ENCODE data around the gene PLEKHA7.

The PLEKHA7 gene

DNA sequence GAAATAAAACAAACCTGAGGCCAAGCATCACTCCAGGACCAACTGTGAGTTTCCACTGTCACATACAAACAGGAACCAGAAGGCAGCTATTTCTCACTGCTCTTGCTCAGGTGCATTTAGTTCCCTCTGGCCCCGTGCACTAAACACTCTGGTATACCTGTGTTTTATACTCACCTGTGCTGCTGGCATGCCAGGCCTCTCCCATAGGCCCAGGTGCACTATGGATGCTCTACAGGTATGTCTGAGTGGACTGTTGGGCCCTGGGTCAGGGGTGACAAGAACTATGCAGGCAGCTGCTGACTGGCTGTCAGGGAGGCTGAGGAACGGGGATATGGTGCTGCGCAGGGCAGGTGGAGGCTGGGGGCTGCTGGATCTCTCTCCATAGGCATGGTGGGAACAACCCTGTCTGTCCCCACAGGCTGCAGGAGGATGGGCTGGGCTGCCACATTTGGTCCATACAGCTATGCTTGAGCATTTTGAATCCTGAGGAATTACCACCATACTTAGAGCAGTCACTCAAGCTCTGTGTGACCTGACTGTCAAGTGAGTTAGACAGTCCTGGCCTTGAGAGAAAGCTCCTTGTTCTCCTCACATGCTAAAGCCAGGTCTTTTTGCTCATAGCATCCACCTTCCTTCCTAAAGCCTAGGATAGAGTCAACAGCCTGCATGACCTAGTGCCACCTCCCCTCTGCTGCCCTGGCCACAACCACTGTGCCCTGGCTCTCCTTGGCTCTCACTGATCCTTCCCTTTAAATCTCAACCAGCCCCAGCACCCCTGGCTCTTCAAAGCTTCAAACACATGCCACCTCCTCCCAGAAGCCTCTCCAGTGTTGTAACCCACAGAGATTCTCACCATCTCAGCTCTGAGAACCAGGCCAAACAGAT, 202.8 kb downstream of the PLEKHA7 start:
- no peak for DNase-seq (ENCODE audit: low read depth in 2 of 2)

DNA sequence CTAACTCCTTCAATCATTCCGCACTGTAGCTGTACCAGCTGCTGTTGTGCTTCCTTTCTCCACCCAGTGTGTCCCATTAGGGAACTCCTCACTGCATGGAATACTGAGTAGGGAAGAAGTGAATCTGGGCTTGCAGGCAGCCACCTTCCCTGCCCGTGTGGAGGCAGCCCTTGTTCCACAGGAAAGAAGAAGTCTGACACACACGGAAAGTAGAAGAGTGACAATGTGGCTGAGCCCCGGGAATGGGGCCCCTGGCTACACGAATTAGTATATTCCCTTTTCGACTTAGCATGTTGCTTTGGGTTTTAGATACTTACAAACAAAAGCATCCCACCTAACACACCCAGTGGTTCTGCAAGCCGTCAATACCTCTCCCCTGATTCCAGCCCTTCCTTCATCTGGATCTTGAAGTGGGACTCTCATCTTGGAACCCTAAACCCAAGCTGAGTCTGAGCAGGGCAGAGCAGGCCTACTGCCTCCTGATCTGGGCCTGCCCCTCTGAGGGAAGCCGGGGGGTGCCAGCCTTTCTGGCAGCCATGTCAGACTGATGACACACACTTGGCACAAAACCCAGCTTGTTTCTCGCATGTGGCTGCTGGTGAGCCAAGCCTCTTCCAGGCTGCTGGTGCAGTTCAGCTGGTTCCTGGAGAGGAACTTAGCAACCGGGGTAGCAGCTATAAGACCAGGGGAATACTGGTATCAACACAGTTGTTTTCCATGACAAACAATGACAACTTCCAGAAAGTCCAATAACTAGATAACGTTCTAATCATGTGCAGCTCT, 204.1 kb downstream of the PLEKHA7 start:
- DNase-seq (ENCODE audit: low read depth in 2 of 2) = no peak

DNA sequence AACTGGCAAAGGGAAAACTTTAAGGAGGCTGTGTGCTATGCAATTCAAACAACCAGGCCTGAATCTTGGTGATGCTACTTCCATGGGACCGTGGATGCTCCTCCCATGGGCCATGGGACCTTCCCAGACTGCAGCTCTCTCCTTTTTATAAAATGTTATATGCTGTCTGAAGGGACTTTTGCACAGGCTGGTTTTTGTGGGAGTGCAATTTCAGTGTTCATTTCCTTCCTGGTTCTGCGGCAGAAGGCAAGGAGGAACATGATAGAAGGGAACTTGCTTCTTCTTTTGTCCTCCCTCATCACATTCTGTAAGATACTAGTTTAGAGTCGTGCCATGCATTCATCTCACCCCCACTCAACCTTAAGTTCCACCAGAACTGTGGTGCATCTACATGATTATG, 206.9 kb downstream of the PLEKHA7 start:
- no peak for DNase-seq (ENCODE audit: low read depth in 2 of 2)

DNA sequence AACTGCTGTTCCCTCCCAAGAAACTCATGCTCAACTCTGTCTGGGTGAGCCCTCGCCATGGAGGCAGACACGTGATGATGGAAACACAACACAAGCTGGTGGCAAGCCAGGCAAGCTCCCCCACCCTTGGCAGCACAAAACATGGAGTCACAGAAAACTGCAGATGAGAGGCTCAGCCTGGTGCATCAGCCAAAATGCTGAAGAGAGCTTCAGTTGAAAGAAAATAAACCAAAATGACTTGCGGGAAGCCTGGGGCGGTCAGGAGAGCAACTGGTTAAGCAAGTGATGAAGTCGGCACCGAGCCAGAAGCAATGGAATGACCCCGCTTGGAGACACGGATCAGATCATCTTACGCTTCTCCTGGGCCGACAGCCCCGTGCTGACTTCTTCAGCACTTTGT, 207.4 kb downstream of the PLEKHA7 start:
- DNase-seq (ENCODE audit: low read depth in 2 of 2) = no peak

DNA sequence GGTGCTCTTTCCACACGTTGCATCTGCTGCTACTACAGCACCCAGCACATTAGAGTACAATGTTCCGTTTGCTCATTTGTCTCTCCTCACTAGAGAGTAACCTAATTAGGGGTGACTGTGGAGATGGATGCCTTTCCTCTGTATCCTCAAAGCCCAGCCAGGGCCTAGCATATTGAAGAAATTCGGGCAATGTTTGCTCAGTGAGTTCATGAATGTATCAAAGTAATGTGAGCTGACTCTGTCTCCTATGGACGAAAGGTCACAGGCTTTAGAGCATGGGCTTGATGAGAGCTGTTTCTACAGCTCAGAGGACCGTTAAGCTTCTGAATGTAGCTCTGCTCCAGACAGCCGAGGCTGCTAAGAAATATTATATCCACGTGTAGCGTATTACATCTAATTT, 208.3 kb downstream of the PLEKHA7 start:
- no peak for DNase-seq (ENCODE audit: low read depth in 2 of 2)

DNA sequence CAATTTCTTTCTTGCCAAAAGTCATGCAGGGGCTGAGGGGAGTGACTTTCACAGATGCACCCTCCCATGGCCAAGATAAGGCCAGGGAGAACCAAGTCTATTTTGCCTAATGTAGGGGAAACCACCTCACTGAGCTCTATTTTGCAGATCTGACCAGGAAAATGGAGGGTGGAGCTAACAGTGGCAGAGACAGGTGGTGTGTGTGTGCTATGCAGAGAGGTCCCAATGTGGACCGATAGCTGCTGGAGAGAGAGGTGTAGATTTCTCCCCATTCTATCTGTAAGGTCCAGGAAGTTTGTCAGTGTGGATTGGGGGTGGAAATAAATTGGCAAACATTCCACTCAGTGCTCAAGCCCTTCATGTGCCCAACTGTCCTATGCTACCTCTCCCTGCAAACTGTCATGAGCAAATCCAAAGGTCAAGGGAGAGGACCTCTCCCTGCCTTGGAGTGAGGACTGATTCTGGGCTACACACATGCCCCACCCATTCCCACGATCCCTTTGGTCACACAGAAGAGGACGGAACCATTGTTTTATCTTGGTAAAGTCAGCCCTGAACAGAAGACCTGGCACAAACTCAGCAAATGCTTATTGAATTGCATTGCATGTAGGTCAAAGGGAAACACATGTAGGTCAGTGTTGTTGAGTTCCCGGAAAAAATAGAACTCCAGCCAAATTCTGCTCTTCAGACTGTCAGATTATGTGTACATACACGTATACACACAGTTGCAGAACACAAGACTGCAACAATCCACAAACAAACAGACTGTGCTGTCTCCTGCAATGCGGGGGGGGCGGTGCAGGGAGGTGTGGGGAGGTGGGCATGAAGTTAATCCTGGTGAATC, 209.9 kb downstream of the PLEKHA7 start:
- DNase-seq (ENCODE audit: low read depth in 2 of 2) = no peak

DNA sequence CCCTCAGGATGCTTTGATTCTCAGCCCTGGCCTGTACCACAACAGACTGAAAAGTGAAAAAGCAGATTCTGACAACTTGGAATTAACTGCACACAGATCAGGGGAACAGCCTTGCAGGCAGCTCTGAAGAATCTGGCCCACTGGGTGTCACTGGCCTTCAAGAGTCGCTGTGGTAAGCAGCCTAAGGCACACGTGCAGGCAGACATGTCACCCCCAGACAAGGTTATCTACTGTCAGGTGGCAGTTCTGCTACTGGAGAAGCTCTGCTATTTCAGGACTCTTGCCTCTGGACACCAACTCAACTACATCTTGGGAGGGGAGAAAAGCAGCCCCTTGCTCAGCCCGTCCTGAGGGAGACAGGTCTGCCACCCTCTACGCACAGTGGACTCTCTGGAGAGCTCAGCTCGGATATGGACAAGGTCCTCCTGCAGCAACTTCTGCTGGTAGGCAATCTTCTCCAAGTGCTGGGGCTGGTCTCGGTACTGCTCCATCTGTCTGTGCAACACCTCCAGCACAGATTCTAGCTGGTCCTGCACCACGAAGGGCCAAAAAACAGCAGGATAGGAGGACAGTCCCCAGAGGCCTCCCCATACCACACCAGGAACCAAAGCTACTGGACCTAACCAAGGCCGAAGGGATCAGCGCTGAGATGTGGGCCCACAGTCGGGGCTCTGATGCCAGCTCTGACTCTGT, 212.8 kb downstream of the PLEKHA7 start:
- no peak for DNase-seq (ENCODE audit: low read depth in 2 of 2)

DNA sequence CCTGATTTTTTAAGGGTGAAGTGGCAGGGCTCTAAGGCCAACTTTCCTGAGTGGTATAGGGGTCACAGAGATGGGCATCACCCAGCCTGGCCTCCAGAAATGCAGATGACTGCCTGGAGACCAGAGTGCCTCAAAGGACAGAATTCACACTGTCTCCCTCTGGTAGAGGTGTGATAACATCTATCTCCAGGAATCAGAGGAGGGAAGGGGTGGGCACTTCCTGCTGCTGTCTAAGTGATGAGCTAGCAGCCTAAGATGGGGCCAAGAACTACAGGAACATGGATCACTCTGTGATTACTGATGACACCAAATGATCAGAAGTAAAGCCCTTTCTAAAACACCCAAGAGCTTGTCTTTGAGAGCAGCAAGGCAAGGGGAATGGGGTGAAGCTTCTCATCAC, 213.8 kb downstream of the PLEKHA7 start:
- DNase-seq (ENCODE audit: low read depth in 2 of 2) = no peak

DNA sequence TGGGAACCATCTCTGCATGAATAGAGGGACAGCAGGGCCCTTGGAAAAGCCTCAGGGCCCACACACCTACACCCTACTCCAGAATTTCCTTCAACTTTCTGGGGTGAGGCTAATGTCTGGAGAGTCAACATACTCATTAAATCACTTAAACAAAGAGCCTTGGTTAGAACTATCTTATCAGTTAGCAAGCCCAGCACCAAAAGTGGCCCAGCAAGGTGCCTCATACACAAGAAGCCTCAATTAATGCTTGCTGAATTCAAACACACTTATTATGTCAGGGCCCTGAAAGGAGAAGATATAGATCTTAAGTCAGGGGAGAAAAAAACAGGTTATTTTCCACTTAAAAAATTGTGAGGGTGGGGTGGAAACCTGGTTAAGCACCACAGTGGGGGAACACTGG, 214.3 kb downstream of the PLEKHA7 start:
- DNase-seq (ENCODE audit: low read depth in 2 of 2) = no peak

DNA sequence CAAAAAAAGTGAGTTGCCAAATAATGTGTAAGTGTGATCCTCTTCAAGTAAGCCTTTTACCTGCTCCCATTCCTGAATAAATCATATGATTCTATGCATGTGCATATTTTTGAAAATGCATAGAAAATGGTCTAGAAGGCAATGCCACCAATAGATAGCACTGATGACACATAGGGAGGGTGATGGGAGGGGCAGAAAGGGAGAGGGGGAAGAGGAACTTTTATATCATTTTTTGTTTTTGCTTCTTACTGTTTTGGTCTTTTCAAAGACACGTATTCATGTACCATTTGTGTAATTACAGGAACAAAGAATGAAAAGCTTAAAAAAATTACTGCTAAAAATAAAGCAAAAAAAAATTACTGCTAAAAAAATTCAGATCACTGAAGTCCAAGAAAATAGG, 215.0 kb downstream of the PLEKHA7 start:
- no peak for DNase-seq (ENCODE audit: low read depth in 2 of 2)

DNA sequence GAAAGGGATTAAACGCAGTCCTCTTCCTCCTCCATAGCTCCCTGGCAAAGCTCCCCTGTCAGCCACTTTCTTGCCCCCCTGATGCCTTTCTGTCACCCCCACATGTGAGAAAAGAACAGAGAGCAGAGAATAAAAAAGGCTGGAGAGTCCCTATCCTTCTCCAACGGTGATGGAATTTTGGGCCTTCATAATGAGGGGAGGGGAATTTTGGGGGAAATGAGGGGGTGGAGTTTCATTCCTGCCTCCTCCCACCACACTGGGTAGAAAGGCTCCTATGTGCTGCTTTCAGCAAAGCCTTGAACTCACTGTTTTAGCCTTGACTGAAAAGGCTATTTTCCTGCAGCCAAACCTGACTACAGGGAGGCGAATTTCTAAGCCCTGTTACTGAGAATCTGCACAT, 216.4 kb downstream of the PLEKHA7 start:
- DNase-seq (ENCODE audit: low read depth in 2 of 2) = no peak

DNA sequence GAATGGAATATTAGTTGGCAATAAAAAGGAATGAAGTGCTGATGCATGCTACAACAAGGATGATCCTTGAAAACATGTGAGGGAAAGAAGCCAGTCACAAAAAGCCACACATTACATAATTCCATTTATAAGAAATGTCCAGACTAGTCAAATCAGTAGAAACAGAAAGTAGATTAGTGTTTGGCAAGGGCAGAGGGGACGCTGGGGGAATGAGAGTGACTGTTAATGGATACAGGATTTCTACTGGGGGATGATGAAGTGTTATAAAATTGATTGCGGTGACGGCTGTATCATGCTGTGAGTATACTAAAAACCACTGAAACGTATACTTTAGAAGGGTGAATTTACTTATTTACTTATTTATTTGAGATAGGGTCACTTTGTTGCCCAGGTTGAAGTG, 217.9 kb downstream of the PLEKHA7 start:
- DNase-seq (ENCODE audit: low read depth in 2 of 2) = no peak

DNA sequence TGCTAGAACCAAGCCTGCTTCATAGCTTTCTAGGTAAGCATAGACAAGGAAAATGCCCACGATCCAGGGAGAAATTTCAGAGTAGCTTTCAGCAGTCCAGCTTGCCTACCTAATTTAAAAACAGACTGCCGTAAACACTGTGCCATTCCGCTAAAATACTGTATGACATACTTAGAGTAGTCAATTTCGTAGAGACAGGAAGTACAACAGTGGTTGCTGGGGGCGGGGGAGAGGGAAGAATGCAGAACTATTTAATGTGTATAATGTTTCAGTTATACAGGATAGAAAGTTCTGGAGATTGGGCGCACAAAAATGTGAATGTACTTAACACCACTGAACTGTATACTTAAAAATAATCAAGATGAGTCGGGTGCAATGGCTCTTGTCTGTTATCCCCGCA, 219.1 kb downstream of the PLEKHA7 start:
- DNase-seq (ENCODE audit: low read depth in 2 of 2) = no peak

DNA sequence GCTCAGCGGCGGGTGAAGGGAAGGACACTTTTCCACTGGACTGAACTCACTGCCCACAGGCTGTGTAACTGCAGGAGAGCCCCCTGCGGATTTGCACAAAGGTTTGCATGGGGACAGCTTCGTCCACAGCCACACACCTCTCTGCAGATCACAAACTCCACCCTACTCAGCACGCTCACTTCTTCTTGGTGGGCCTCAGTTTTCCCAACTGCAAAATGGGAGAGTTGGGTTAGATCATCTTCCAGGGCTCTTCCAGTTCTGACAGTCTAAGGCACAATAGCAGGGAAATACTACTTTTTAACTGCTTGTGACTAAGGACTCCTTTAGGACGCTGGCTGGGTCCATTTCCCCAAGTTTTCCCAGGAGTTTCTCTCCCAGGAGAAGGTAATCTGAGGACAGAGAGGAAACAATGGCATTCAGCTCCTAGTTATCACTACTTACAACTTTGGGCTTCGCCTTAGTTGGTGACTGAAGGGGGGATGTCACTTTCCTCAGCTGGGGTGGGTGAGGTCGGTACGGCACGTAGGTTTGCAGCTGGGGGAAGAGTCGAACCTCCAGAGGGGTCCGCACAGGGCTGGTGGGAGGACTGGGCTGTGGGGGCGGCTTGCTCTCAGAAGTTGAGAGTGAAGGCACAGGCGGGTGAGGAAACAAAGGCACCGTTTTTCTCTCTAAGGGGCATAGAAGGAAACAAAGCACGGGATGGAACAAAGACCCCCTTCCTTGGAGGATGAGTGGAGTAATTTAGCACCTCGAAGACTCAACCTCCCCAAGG, 220.0 kb downstream of the PLEKHA7 start:
- no peak for DNase-seq (ENCODE audit: low read depth in 2 of 2)

DNA sequence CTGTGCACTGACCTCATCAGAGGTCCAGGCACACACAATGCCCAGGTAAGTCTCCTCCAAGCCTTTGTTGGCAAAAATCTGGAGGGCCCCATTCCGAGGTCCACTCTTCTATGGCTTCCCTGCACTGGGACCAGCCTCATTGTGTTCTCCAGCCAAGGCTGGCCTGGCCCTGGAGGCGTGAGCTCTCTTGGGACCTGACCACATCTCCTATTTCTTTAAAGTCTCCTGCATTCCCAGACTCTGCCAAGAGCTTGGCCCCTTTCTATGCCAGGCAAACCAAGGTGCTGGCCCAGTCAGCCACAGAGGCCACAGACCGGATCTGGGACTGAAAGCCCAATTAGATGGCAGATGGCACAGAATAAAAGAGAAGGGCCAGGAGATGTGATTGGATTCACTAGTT, 220.7 kb downstream of the PLEKHA7 start:
- no peak for DNase-seq (ENCODE audit: low read depth in 2 of 2)

DNA sequence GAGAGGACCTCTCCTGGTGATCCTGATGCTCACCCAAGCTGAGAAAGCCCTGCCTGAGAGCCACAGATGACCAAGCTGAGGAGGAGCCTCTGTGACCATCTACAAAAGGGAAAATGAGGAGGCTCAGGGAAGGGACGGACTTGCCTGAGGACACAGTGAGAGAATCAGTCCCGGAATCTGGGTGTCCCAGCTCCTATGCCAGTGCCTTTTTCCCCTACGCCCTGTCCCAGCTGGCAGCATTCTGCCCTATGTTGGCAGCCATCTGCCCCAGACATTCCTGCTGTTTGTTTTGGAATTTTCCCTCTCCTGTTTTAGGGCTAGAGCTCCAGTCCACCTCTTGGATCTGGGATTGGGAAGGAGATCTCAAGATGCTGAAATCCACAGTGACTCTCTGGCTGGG, 221.2 kb downstream of the PLEKHA7 start:
- no peak for DNase-seq (ENCODE audit: low read depth in 2 of 2)

DNA sequence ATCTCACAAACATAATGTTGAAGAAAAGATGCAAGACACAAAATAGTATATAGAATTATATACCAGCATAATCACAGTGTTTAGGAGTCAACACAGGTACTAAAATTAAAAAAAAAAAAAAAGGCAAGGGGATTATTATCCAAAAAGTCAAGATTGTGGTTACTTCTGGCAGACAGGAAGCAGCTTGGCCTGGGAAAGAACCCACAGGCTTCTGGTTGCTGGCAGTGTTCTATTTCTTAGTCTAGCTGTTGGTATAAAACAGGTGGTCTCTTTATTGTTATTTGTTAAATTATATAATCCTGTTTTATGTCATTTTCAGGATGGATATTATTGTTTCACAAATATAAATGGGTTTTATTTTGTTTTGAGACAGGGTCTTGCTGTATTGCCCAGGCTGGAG, 221.8 kb downstream of the PLEKHA7 start:
- no peak for DNase-seq (ENCODE audit: low read depth in 2 of 2)

DNA sequence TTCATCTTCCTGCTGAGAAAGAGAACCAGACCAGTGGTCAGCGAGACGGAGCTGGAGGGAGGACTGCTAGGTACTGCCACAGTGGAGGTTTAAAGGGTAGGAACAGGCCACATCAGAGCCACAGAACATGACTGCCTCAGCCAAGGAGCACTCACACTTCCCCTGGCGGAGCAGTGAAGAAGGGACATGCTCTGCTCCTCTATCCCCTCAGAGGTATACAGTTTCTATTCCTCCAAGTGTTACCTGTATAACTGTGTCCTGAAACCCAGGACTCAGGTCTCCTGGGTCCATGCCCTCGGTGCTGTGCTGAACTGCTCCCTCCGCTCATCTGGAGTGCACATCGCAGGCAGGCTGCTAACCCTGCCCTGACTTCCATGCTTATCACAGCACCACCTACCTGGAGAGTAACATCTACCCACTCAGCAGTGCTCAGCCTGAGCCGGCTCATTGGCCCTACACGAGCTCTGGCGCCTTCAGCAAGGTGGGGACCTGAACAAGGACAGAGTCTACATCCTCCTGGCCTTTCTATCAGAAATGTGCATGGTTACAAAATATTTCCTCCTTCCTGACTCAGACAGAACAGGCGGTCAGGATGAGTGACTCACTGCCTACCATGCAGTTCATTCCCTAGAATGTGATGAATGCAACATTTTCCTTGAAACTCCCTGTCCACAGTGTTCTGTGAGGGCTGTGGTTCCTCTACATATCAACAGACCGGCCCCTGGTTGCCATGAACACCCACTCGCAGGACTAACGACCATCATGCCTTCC, 222.8 kb downstream of the PLEKHA7 start:
- no peak for DNase-seq (ENCODE audit: low read depth in 2 of 2)

DNA sequence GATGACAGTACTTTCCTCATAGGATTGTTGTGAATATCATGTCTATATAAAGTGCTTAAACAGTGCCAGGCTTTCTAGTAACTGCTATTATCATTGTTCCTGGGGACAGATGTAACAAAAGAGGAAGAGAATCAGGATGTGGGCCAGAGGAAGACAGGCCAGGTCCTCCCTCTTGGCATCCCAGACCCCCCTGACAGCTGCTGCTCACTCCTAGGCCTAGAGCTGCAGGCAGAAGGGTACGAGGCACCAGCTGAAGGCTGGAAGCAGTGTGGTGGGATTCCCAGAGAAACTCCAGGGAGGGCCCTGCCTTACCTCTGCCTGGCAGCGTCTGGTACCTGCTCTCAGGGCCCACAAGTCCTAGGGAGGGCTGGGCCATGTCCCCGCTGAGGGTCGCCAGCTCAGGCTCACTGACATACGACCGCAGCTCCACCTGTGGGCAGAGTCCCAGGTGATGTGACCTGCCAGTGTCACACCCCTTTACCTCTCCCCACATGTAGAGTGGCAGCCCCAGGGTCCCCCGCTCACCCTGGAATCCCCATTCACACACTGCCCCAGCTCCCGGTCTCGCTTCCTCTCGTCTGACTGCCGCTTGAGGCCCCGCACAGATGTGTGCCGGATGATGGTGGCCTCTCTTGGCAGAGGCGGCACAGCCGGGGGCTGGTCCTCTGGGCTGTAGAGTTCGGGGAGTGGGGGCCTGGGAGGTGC, 223.6 kb downstream of the PLEKHA7 start:
- DNase-seq (ENCODE audit: low read depth in 2 of 2) = no peak
